Activated naive CD4-positive, alpha-beta T cell treated with anti-CD3 and anti-CD28 coated beads, Interleukin-2, amount 10 ng/mL, durations not matched to agents 7 days and 5 days (primary cell): Measurements from ENCODE around the gene MYH1.
"Not testable (repeated sequence)": the region's sequence is repeated elsewhere in the genome, so short reads cannot be mapped to it uniquely, and the experiment has no call there.

Experiments used
- CTCF ChIA-PET: fragments of 350-600 bp; sonication (Branson Sonifier 250); formaldehyde crosslinking; loops from one replicate; lab custom pipeline; 2021; ENCODE audit warnings: antibody characterized with exemption; lab: Charles Lee
- DNase-seq: peaks from one replicate; pipeline ENCODE4 v3.0.0-alpha.2; 2020
- H3K27ac Mint-ChIP-seq: one replicate; pipeline ENCODE4 v1.8.0; 2021; ENCODE audit warnings: mild to moderate bottlenecking, moderate library complexity, mixed read lengths
- H3K27me3 Mint-ChIP-seq: one replicate; pipeline ENCODE4 v1.8.0; 2021; ENCODE audit warnings: mild to moderate bottlenecking, mixed read lengths
- H3K36me3 Mint-ChIP-seq: one replicate; pipeline ENCODE4 v1.8.0; 2021; ENCODE audit warnings: mixed read lengths
- H3K4me1 Mint-ChIP-seq: one replicate; pipeline ENCODE4 v1.8.0; 2021; ENCODE audit warnings: mixed read lengths
- H3K4me3 Mint-ChIP-seq: one replicate; pipeline ENCODE4 v1.8.0; 2021; ENCODE audit warnings: mild to moderate bottlenecking, moderate library complexity, mixed read lengths
- H3K9me3 Mint-ChIP-seq: one replicate; pipeline ENCODE4 v1.8.0; 2021; ENCODE audit warnings: mixed read lengths

Gene MYH1

DNA sequence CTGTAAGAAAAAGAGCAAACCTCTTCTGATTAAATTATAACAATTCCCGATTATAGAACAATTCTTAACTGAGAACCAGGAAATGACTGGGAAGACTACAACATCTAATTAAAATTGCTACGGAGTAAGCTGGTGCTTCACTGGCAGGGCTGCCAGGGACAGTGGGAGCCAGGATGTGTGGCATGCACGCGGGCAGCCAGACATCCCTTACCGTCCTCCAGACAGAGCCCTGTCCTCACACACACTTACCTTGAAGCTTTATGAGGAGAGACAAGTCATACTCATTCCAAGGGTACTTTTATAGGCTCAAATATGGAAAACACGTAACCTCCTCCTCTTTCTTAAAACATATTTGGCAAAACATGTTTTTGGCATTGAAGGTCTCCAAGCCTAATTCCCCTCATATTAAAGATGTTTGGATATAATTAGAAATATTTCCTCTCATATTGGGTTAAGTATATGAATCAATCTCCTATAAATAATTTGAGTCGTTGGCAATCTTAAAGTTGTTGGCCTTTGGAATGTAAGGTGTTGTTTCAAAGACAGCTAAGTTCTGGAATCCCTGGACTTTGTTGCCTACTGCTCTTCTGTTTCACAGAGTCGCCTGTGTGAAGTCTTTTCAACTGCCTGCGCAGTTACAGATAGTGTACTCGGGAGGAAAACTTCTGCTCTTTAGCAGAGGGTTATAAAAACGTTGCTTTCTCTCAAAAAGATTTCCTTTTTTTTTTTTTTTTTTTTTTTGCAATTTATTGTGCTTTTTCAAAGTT, at the start of gene MYH1:
Gene MYH1, minus strand, starts transcription at position 272 of the 767 bp plus-strand sequence. CDS start 1,900 bp downstream, outside the sequence.
- Mint-ChIP-seq H3K4me1 (no peaks in the 10 kb centered on the region), H3K27ac (no peak within 1 kb of the TSS), H3K27me3 (no peaks in the 10 kb centered on the region), H3K9me3 (no peaks in the 10 kb centered on the region), H3K4me3 (no peak within 1 kb of the TSS), H3K36me3 (no peaks in the 10 kb centered on the region)
- no peak for DNase-seq
- CTCF ChIA-PET, result no interaction called here

- DNase-seq, result no peak
- CTCF ChIA-PET, result no interaction called here
- H3K27me3 Mint-ChIP-seq, result no peaks in the 10 kb centered on the region
- H3K36me3 Mint-ChIP-seq, result no peaks in the 10 kb centered on the region
- no peaks in the 10 kb centered on the region for H3K9me3 Mint-ChIP-seq
- H3K4me3 Mint-ChIP-seq, result no peak overlapping the region
- no peak overlapping the region for H3K27ac Mint-ChIP-seq
- H3K4me1 Mint-ChIP-seq, result no peaks in the 10 kb centered on the region
These were observed 45.8 kb upstream of the MYH1 start for GRCh38 chr17:10563991-10564660.

DNA sequence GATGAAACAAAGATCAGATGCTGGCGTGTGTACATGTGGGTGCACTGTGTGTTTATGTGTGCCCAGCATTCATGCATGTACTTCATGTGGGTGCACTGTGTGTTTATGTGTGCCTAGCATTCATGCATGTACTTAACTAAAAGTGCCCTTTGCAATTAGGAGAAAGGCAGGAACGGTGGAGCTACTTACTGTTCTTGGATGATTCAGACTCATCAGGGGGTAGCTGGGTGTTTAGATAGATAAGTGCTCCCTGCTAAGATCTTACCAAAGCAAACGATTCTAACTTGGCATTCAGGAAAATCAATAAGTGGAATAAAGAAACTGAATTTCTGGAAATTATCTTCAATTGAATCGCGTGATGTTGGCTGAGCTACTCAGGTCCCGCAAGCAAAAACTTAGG, 39.7 kb upstream of the MYH1 start:
- no peaks in the 10 kb centered on the region for H3K27me3 Mint-ChIP-seq
- no peak overlapping the region for H3K4me3 Mint-ChIP-seq
- H3K27ac Mint-ChIP-seq, result no peak overlapping the region
- H3K36me3 Mint-ChIP-seq, result no peaks in the 10 kb centered on the region
- no peak for DNase-seq
- no peaks in the 10 kb centered on the region for H3K9me3 Mint-ChIP-seq
- CTCF ChIA-PET, result no interaction called here
- H3K4me1 Mint-ChIP-seq, result no peaks in the 10 kb centered on the region

DNA sequence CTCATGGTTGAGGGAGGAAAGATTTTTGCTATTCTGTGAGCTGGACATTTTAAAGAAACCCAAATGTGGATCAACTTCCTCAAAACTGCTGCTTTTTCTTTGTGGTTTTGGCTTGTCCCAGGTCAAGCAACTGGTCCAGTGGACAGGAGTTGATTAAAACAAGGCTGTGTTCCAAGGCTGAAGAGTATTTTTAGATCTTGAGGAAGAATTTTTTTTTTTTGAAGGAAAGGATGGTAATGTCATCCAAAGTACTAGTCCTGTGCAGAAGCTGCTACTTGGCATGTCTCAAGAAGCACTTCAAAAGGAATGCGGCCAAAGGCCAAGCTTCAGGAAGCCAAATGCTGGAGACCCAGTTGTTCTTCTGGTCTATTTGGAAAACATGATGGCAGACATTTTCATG, 39.1 kb upstream of the MYH1 start:
- Mint-ChIP-seq H3K36me3 (no peaks in the 10 kb centered on the region), H3K4me1 (no peaks in the 10 kb centered on the region), H3K27me3 (no peaks in the 10 kb centered on the region), H3K9me3 (no peaks in the 10 kb centered on the region), H3K27ac (no peak overlapping the region), H3K4me3 (no peak overlapping the region)
- DNase-seq, result no peak
- CTCF ChIA-PET, result interaction anchor here (0.7 kb wide), 1 partner anchor 56 kb away, joined by 4 read pairs; no protein-coding TSS in a partner anchor

GRCh38 chr17:10556301-10557005, 38.1 kb upstream of the MYH1 start:
- Mint-ChIP-seq H3K27me3 (no peaks in the 10 kb centered on the region), H3K9me3 (no peaks in the 10 kb centered on the region), H3K27ac (no peak overlapping the region), H3K4me3 (no peak overlapping the region), H3K36me3 (no peaks in the 10 kb centered on the region), H3K4me1 (no peaks in the 10 kb centered on the region)
- DNase-seq, result no peak
- CTCF ChIA-PET, result no interaction called here

- CTCF ChIA-PET, result no interaction called here
- Mint-ChIP-seq H3K27me3 (peaks cover 7% of the 10 kb centered on the region), H3K9me3 (no peaks in the 10 kb centered on the region), H3K36me3 (no peaks in the 10 kb centered on the region), H3K4me3 (no peak overlapping the region), H3K4me1 (no peaks in the 10 kb centered on the region), H3K27ac (no peak overlapping the region)
- no peak for DNase-seq
These were observed 31.7 kb upstream of the MYH1 start for GRCh38 chr17:10550014-10550413.

DNA sequence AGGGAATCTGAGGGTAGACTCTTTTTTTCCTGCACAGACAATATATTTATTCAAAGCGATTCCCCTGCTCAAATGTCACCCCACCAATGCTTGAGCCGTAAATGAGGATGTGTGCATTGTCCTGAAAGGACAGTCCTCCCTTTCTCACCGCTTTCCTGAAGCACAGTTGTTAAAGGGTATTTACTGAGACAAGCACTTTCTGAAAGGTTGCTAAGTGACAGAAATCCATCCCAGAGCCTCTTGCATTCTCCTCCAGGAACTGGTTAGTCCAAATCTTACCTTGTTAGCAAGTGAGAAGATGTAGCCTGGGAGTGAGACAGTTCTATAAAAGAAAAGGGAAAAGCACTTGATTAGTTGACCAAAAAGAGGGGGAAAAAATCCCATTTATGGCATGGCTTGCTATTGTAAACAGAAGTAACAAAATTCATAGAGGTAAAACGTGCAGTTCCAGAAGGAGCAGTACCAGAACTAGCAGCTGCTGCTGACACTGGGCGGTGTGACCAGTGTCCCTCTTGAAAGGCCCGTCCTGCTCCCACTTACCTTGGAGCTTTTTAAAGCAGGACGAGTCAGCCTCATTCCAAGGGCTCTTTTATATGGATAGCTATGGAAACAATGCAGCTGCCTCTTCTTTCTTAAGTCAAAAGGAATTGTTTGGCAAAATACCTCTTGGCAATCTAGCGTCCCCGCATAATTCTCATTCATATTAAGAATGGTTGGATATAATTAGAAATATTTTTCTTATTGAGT, 30.9 kb upstream of the MYH1 start, which contains the start of gene MYH2:
Gene MYH2, minus strand, starts transcription at position 563 of the 747 bp plus-strand sequence. CDS start 1,738 bp downstream, outside the sequence.
- CTCF ChIA-PET, result no interaction called here
- peaks cover 7% of the 10 kb centered on the region for H3K27me3 Mint-ChIP-seq

GRCh38 chr17:10547351-10547750, 29.0 kb upstream of the MYH1 start:
- CTCF ChIA-PET, result no interaction called here
- Mint-ChIP-seq H3K36me3 (no peaks in the 10 kb centered on the region), H3K4me1 (no peaks in the 10 kb centered on the region), H3K9me3 (peaks cover under 1% of the 10 kb centered on the region), H3K4me3 (no peak overlapping the region), H3K27ac (no peak overlapping the region), H3K27me3 (peaks cover 7% of the 10 kb centered on the region)
- DNase-seq, result no peak

More for the DNA sequence above, 30.9 kb upstream of the MYH1 start, which contains the start of gene MYH2:
- Mint-ChIP-seq H3K9me3 (no peaks in the 10 kb centered on the region), H3K27ac (no peak within 1 kb of the TSS), H3K4me3 (no peak within 1 kb of the TSS), H3K36me3 (no peaks in the 10 kb centered on the region), H3K4me1 (no peaks in the 10 kb centered on the region)
- no peak for DNase-seq

GRCh38 chr17:10543486-10543885, 25.1 kb upstream of the MYH1 start:
- H3K27ac Mint-ChIP-seq, DNase-seq, H3K4me1 Mint-ChIP-seq, H3K27me3 Mint-ChIP-seq, H3K36me3 Mint-ChIP-seq, H3K4me3 Mint-ChIP-seq, CTCF ChIA-PET: not testable (repeated sequence)
- peaks cover 12% of the 10 kb centered on the region for H3K9me3 Mint-ChIP-seq

DNA sequence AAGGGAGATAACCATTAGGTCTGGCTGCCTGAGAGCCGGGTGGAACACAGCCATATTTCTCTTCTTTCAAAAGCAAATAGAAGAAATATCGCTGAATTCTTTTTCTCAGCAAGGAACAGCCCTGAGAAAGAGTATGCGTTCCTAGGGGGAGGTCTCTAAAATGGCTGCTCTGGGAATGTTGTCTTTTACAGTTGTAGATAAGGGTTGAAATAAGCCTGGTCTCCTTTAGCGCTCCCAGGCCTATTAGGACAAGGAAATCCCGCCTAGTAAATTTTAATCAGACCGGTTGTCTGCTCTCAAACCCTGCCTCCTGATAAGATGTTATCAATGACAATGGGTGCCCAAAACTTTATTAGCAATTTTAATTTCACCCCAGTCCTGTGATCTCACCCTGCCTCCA, 22.8 kb upstream of the MYH1 start:
- not testable (repeated sequence) for H3K27ac Mint-ChIP-seq, H3K27me3 Mint-ChIP-seq
- H3K9me3 Mint-ChIP-seq, result peaks cover 12% of the 10 kb centered on the region

DNA sequence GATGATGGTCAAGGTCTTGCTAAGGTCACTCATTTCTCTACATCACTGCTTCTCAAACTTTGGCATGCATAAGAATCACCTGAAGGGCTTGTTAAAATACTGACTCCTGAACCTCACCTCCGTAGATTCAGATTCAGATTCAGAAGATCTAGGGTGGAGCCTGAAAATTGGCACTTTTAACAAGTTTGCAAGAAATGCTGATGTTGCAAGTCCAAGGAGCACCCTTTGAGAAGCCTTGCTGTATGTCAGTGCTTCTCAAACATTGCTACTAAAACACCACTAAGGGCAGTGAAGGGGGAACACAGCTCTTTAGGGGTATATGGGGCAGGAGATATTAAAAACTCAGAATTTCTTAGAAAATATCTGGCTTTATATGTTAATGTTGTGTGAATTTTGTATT, 13.7 kb upstream of the MYH1 start:
- Mint-ChIP-seq H3K36me3 (no peaks in the 10 kb centered on the region), H3K9me3 (no peaks in the 10 kb centered on the region), H3K4me1 (no peaks in the 10 kb centered on the region), H3K27me3 (no peaks in the 10 kb centered on the region), H3K4me3 (no peak overlapping the region), H3K27ac (no peak overlapping the region)
- CTCF ChIA-PET, result no interaction called here
- no peak for DNase-seq

More for the DNA sequence above, 22.8 kb upstream of the MYH1 start:
- CTCF ChIA-PET, H3K4me3 Mint-ChIP-seq, H3K36me3 Mint-ChIP-seq, H3K4me1 Mint-ChIP-seq, DNase-seq: not testable (repeated sequence)

DNA sequence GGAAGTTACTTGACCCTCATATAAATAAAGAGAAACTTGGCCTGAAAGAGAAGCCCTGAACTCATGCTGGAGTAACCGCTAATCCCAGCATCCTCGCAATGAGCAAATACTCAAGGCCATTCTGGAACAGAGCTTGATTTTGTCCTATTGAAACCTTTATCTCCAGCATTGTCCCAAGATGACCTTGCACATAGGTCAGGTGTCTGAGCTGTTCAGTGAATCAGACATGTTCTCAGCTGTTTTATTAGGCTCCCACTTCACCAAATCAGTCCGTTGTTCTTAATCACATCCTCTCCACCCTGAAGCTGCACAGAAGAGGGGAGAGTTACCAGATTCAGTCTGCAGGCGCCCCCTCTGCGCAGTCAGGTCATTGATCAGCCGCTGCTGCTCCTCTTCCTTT, 9.1 kb upstream of the MYH1 start:
- H3K27me3 Mint-ChIP-seq, result no peaks in the 10 kb centered on the region
- no peak overlapping the region for H3K27ac Mint-ChIP-seq
- no peaks in the 10 kb centered on the region for H3K4me1 Mint-ChIP-seq
- CTCF ChIA-PET, result no interaction called here
- H3K36me3 Mint-ChIP-seq, result no peaks in the 10 kb centered on the region
- no peak overlapping the region for H3K4me3 Mint-ChIP-seq
- peaks cover 4% of the 10 kb centered on the region for H3K9me3 Mint-ChIP-seq
- DNase-seq, result no peak

- no peak overlapping the region for H3K27ac Mint-ChIP-seq
- DNase-seq, result no peak
- no peaks in the 10 kb centered on the region for H3K4me1 Mint-ChIP-seq
- CTCF ChIA-PET, result no interaction called here
- H3K4me3 Mint-ChIP-seq, result no peak overlapping the region
- H3K9me3 Mint-ChIP-seq, result peaks cover 4% of the 10 kb centered on the region
- H3K36me3 Mint-ChIP-seq, result no peaks in the 10 kb centered on the region
- no peaks in the 10 kb centered on the region for H3K27me3 Mint-ChIP-seq
These were observed 8.2 kb upstream of the MYH1 start for GRCh38 chr17:10526517-10526916.

- CTCF ChIA-PET, result no interaction called here
- H3K4me1 Mint-ChIP-seq, result no peaks in the 10 kb centered on the region
- DNase-seq, result no peak
- H3K9me3 Mint-ChIP-seq, result peaks cover 4% of the 10 kb centered on the region
- no peak overlapping the region for H3K27ac Mint-ChIP-seq
- no peaks in the 10 kb centered on the region for H3K27me3 Mint-ChIP-seq
- H3K4me3 Mint-ChIP-seq, result no peak overlapping the region
- no peaks in the 10 kb centered on the region for H3K36me3 Mint-ChIP-seq
These were observed 4.7 kb upstream of the MYH1 start for GRCh38 chr17:10523064-10523463.
